Aorta (tissue), 5 donors: Measurements from ENCODE around the gene DGCR6L. TPM values are rescaled to one million over a fixed set of nuclear protein-coding genes. Genes with fewer than 3 reads are reported as not detected.
"Not testable (repeated sequence)": the region's sequence is repeated elsewhere in the genome, so short reads cannot be mapped to it uniquely, and the experiment has no call there.

Experiments used
- ATAC-seq: fragments of 200-7000 bp; cut with Tn5 transposase; one replicate; pipeline ENCODE4 v1.9.1; 2022; ENCODE audit warnings: moderate library complexity; ENCODE audit not compliant: low FRiP score
- DNase-seq, 2 donors: peaks; one replicate each; pipeline ENCODE4 v3.0.0-alpha.2; 2020
- H3K27ac ChIP-seq, 2 donors: one replicate each; pipeline ENCODE4 v1.5.1; 2013; ENCODE audit warnings: low read length in 2 of 2, mild to moderate bottlenecking in 2 of 2, moderate library complexity in 2 of 2, control low read depth in 1 of 2, inconsistent platforms in 1 of 2, low read depth in 1 of 2
- H3K27me3 ChIP-seq, 2 donors: one replicate each; pipeline ENCODE4 v1.6.1; 2013; ENCODE audit warnings: control low read depth in 1 of 2, low read length in 1 of 2, mild to moderate bottlenecking in 1 of 2, moderate library complexity in 1 of 2; ENCODE audit not compliant: insufficient read depth in 2 of 2, control insufficient read depth in 1 of 2
- H3K36me3 ChIP-seq, 2 donors: one replicate each; pipeline ENCODE4 v1.6.1; 2013; ENCODE audit warnings: control low read depth in 1 of 2, low read length in 1 of 2, mild to moderate bottlenecking in 1 of 2; ENCODE audit not compliant: insufficient read depth in 2 of 2, control insufficient read depth in 1 of 2
- H3K4me1 ChIP-seq, 2 donors: one replicate each; pipeline ENCODE4 v1.6.1; 2013; ENCODE audit warnings: low read length in 2 of 2, control low read depth in 1 of 2, mild to moderate bottlenecking in 1 of 2, moderate library complexity in 1 of 2; ENCODE audit not compliant: insufficient read depth in 2 of 2, control insufficient read depth in 1 of 2
- H3K4me3 ChIP-seq, 2 donors: one replicate each; pipeline ENCODE4 v1.5.1; 2013; ENCODE audit warnings: low read length in 2 of 2, control low read depth in 1 of 2, mild to moderate bottlenecking in 1 of 2
- H3K9me3 ChIP-seq: one replicate; pipeline ENCODE4 v1.6.1; 2013; ENCODE audit warnings: mild to moderate bottlenecking, low read length; ENCODE audit not compliant: control insufficient read depth
- WGBS, 2 donors: extraction: QIAGEN DNeasy Blood & Tissue Kit; methylation state at CpG; one replicate each; pipeline ENCODE4 v1.1.7; 2013; 5-methylcytosine and 5-hydroxymethylcytosine counted together
- intact Hi-C, 2 donors: fragments of 100-400 bp; cut with DNase I; formaldehyde crosslinking; loops; one replicate each; pipeline versions ENCODE4 v1.14.2 to v1.15.0; 2022
- polyA plus RNA-seq, 2 donors: library from polyadenylated mRNA; stranded (reverse); fragments of 200-250 nt; gene quantifications; one replicate each; pipeline ENCODE4 v1.2.3, GENCODE V29; 2013
- total RNA-seq, 2 donors: library from RNA; stranded (reverse); fragmentation: NEBNext Ultra II Directional; extraction: Animal tissue kit (Norgen Biotek cat#: 25700); gene quantifications; one replicate each; pipeline ENCODE4 v1.2.1, GENCODE V29; 2021
- donor health status: healthy with polysubstance abuse.
- donor health status: Bipolar disorder and iron deficiency.
- donor health status: DM: no; HTN: no; CAD: no.
- donor health status: DM: no; HTN: no; CAD: no.
- donor health status: DM: yes; HTN: yes; CAD: no.

The DGCR6L gene
- total and polyA plus RNA-seq, 4 donors = 24.1 to 73.5 (median 51.1) TPM

GRCh38 chr22:20284471-20285086 lies 35.3 kb downstream of the DGCR6L start:
- DNase-seq (no peak), ATAC-seq (no peak)
- no peaks in the 10 kb centered on the region for H3K9me3 ChIP-seq
- intact Hi-C loops = loop anchor here (1.0 kb wide), 1 partner anchor 127 kb away; no protein-coding TSS in a partner anchor
- no peaks in the 10 kb centered on the region for H3K36me3 ChIP-seq
- WGBS, 2 donors = 91% methylated on average over 13 of the region's 13 CpGs
- H3K27me3 ChIP-seq = no peaks in the 10 kb centered on the region
- no peak overlapping the region for H3K4me3 ChIP-seq
- no peaks in the 10 kb centered on the region for H3K4me1 ChIP-seq
- no peak overlapping the region for H3K27ac ChIP-seq

- no peaks in the 10 kb centered on the region for H3K36me3 ChIP-seq
- intact Hi-C loops = loop anchor here in 1 of 2 donors (1.0 kb wide), 1 partner anchor 11 kb away; no protein-coding TSS in a partner anchor
- H3K27ac ChIP-seq = no peak overlapping the region
- no peaks in the 10 kb centered on the region for H3K27me3 ChIP-seq
- ATAC-seq (no peak), DNase-seq (no peak)
- H3K4me3 ChIP-seq = no peak overlapping the region
- no peaks in the 10 kb centered on the region for H3K4me1 ChIP-seq
- no peaks in the 10 kb centered on the region for H3K9me3 ChIP-seq
- 78 to 83% methylated on average over 5 of the region's 5 CpGs for WGBS, 2 donors
Measured at GRCh38 chr22:20283674-20284066, 36.2 kb downstream of the DGCR6L start.

GRCh38 chr22:20282901-20283673 lies 36.8 kb downstream of the DGCR6L start:
- H3K9me3 ChIP-seq = no peaks in the 10 kb centered on the region
- intact Hi-C loops = loop anchor here in 1 of 2 donors (1.0 kb wide), 1 partner anchor 11 kb away; no protein-coding TSS in a partner anchor
- no peak for DNase-seq
- H3K36me3 ChIP-seq = no peaks in the 10 kb centered on the region
- H3K4me3 ChIP-seq = no peak overlapping the region
- ATAC-seq = no peak
- no peak overlapping the region for H3K27ac ChIP-seq
- 86 to 88% methylated on average over 15 of the region's 15 CpGs for WGBS, 2 donors
- no peaks in the 10 kb centered on the region for H3K4me1 ChIP-seq
- no peaks in the 10 kb centered on the region for H3K27me3 ChIP-seq

GRCh38 chr22:20281891-20282290 lies 38.0 kb downstream of the DGCR6L start:
- no peaks in the 10 kb centered on the region for H3K9me3 ChIP-seq
- no peaks in the 10 kb centered on the region for H3K36me3 ChIP-seq
- H3K27me3 ChIP-seq = no peaks in the 10 kb centered on the region
- ATAC-seq = no peak
- intact Hi-C loops = no loop called here
- H3K27ac ChIP-seq = no peak overlapping the region
- no peak for DNase-seq
- 87 to 89% methylated on average over 12 of the region's 12 CpGs for WGBS, 2 donors
- no peak overlapping the region for H3K4me3 ChIP-seq
- no peaks in the 10 kb centered on the region for H3K4me1 ChIP-seq

- H3K36me3 ChIP-seq, DNase-seq, H3K27me3 ChIP-seq, H3K4me1 ChIP-seq, ATAC-seq, H3K9me3 ChIP-seq, H3K27ac ChIP-seq, H3K4me3 ChIP-seq, intact Hi-C loops: not testable (repeated sequence)
- WGBS, 2 donors = 81% methylated on average over 9 of the region's 9 CpGs
Measured at GRCh38 chr22:20281473-20281872, 38.4 kb downstream of the DGCR6L start.

- Histone ChIP-seq H3K27me3 (no peaks in the 10 kb centered on the region), H3K4me3 (no peak overlapping the region), H3K9me3 (no peaks in the 10 kb centered on the region), H3K27ac (no peak overlapping the region), H3K36me3 (no peaks in the 10 kb centered on the region), H3K4me1 (no peaks in the 10 kb centered on the region)
- 81 to 83% methylated on average over 12 of the region's 12 CpGs for WGBS, 2 donors
- intact Hi-C loops = no loop called here
- no peak for ATAC-seq
- DNase-seq = no peak
Measured at GRCh38 chr22:20280866-20281265, 39.0 kb downstream of the DGCR6L start.

GRCh38 chr22:20280163-20280562 lies 39.7 kb downstream of the DGCR6L start:
- H3K9me3 ChIP-seq, H3K27ac ChIP-seq, H3K4me1 ChIP-seq, ATAC-seq, H3K27me3 ChIP-seq, DNase-seq, H3K4me3 ChIP-seq, intact Hi-C loops, H3K36me3 ChIP-seq: not testable (repeated sequence)
- 80 to 82% methylated on average over 10 to 18 of the region's 21 CpGs for WGBS, 2 donors

- DNase-seq (no peak), ATAC-seq (no peak)
- 72 to 75% methylated on average over 15 of the region's 15 CpGs for WGBS, 2 donors
- Histone ChIP-seq H3K4me3 (no peak overlapping the region), H3K9me3 (no peaks in the 10 kb centered on the region), H3K36me3 (no peaks in the 10 kb centered on the region), H3K27ac (no peak overlapping the region), H3K27me3 (no peaks in the 10 kb centered on the region), H3K4me1 (no peaks in the 10 kb centered on the region)
- intact Hi-C loops = no loop called here
Measured at GRCh38 chr22:20279662-20280134, 40.2 kb downstream of the DGCR6L start.
